Measurements from ENCODE around the gene SHROOM1. TPM values are rescaled to one million over a fixed set of nuclear protein-coding genes. Genes with fewer than 3 reads are reported as not detected.

SHROOM1 gene
- polyA plus RNA-seq, 1 donor from 2014 or later: 1.8 TPM

DNA sequence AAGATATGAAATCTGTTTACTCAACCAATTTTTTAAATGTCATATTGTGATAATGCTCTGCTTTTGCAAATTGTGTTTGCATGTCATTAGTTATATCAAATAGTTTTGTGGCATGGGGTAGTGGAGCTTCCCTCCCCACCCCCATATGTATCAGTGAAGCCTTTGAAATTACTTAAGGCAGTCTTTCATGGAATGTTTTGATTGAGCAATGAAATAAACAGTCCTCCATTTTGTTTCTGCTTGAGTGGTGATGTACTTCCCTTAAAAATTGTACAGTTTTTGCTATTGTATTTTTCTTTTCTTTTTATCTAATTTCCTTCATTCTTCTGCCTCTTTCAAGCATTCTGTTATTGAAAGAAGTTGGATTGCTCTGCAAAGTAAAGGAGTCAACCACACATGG is 13.9 kb downstream of the SHROOM1 start:
- H3K27me3 ChIP-seq (ENCODE audit: insufficient read depth, low read depth, low read length): peaks cover 33% of the 10 kb centered on the region
- no peaks in the 10 kb centered on the region for H3F3A ChIP-seq (ENCODE audit: insufficient read depth, low read length, poor library complexity, severe bottlenecking)
- H3K36me3 ChIP-seq (ENCODE audit: insufficient read depth, low read length): no peaks in the 10 kb centered on the region
- no peak overlapping the region for H3K4me2 ChIP-seq (ENCODE audit: low read length)
- H3K27ac ChIP-seq (ENCODE audit: low read length): no peak overlapping the region
- H3K9me3 ChIP-seq (ENCODE audit: low read length): peaks cover 5% of the 10 kb centered on the region
- H3K9me2 ChIP-seq (ENCODE audit: insufficient read depth, low read length): no peaks in the 10 kb centered on the region
- TF ChIP-seq MXI1 (conservative IDR thresholded peaks at IDR 0.05; ENCODE audit: poor library complexity, severe bottlenecking): no peak
- no peak for TF ChIP-seq TAF1 (IDR thresholded peaks at IDR 0.05; ENCODE audit: low read depth)
- no peak overlapping the region for H3K4me3 ChIP-seq (ENCODE audit: low read length)
- H3K79me2 ChIP-seq (replicated peaks; ENCODE audit: insufficient read depth, low read length): no peaks in the 10 kb centered on the region
- no peak overlapping the region for H3K9ac ChIP-seq (ENCODE audit: low read length)
- no peaks in the 10 kb centered on the region for H4K20me1 ChIP-seq (ENCODE audit: insufficient read depth)
- no peak overlapping the region for H2AFZ ChIP-seq (ENCODE audit: low read depth, low read length)

DNA sequence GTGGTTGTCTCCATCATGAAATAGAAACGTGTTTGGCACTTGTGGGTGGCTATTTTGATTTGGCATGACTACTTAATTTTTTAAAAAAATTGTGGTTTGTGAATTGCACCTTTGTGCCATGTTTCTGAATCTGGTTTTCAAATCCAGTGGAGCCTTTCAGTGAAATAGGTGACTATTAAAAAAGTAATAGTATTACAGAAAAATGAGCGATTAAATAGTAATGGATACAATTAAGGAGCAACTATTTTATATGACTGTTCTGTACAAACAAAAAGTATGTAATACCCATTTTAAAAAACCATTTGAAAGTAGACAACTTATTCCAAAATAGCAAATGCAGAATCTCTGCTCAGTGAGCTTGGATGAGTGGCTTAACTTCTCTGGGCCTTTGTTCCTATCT is 14.4 kb downstream of the SHROOM1 start:
- Histone ChIP-seq H3K36me3 (ENCODE audit: insufficient read depth, low read length) (no peaks in the 10 kb centered on the region), H2AFZ (ENCODE audit: low read depth, low read length) (no peak overlapping the region), H3K27me3 (ENCODE audit: insufficient read depth, low read depth, low read length) (peaks cover 38% of the 10 kb centered on the region), H3K9me2 (ENCODE audit: insufficient read depth, low read length) (no peaks in the 10 kb centered on the region), H3K4me3 (ENCODE audit: low read length) (no peak overlapping the region), H3K27ac (ENCODE audit: low read length) (no peak overlapping the region), H3F3A (ENCODE audit: insufficient read depth, low read length, poor library complexity, severe bottlenecking) (no peaks in the 10 kb centered on the region), H3K79me2 (replicated peaks; ENCODE audit: insufficient read depth, low read length) (no peaks in the 10 kb centered on the region), H3K9ac (ENCODE audit: low read length) (no peak overlapping the region), H3K9me3 (ENCODE audit: low read length) (peaks cover 5% of the 10 kb centered on the region), H4K20me1 (ENCODE audit: insufficient read depth) (no peaks in the 10 kb centered on the region), H3K4me2 (ENCODE audit: low read length) (no peak overlapping the region)
- TF ChIP-seq SMC3 (conservative IDR thresholded peaks at IDR 0.05; ENCODE audit: poor library complexity): no peak
- no peak for TF ChIP-seq MXI1 (conservative IDR thresholded peaks at IDR 0.05; ENCODE audit: poor library complexity, severe bottlenecking)
- TF ChIP-seq TAF1 (IDR thresholded peaks at IDR 0.05; ENCODE audit: low read depth): no peak
- TF ChIP-seq EP300 (conservative IDR thresholded peaks at IDR 0.05; ENCODE audit: poor library complexity, severe bottlenecking): no peak

DNA sequence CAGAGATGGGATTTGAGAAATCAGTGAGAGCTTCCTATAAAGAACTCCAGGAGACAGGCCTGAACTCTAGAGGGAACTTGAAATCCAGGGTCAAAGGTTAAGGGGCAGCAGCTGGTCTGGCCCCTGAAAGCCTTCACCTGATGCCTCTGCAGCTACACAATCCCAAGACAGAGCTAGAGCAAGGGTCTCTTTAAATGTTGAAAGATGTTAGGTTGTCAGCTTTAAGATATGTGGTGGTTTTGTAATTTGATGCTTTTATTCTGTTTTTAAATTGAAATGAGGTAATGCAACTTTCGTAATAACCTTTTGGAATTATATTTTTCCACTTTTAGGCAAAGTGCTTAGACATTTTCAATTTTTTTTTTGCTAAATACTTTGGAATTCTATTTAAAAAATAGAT is 15.0 kb downstream of the SHROOM1 start:
- H3K4me2 ChIP-seq (ENCODE audit: low read length): no peak overlapping the region
- no peaks in the 10 kb centered on the region for H3K79me2 ChIP-seq (replicated peaks; ENCODE audit: insufficient read depth, low read length)
- H3K27ac ChIP-seq (ENCODE audit: low read length): no peak overlapping the region
- peaks cover 39% of the 10 kb centered on the region for H3K27me3 ChIP-seq (ENCODE audit: insufficient read depth, low read depth, low read length)
- no peaks in the 10 kb centered on the region for H3K36me3 ChIP-seq (ENCODE audit: insufficient read depth, low read length)
- no peak overlapping the region for H3K4me3 ChIP-seq (ENCODE audit: low read length)
- no peak overlapping the region for H3K9ac ChIP-seq (ENCODE audit: low read length)
- no peak overlapping the region for H2AFZ ChIP-seq (ENCODE audit: low read depth, low read length)
- no peaks in the 10 kb centered on the region for H3K9me2 ChIP-seq (ENCODE audit: insufficient read depth, low read length)
- H4K20me1 ChIP-seq (ENCODE audit: insufficient read depth): no peaks in the 10 kb centered on the region
- TF ChIP-seq, protein P1, sequence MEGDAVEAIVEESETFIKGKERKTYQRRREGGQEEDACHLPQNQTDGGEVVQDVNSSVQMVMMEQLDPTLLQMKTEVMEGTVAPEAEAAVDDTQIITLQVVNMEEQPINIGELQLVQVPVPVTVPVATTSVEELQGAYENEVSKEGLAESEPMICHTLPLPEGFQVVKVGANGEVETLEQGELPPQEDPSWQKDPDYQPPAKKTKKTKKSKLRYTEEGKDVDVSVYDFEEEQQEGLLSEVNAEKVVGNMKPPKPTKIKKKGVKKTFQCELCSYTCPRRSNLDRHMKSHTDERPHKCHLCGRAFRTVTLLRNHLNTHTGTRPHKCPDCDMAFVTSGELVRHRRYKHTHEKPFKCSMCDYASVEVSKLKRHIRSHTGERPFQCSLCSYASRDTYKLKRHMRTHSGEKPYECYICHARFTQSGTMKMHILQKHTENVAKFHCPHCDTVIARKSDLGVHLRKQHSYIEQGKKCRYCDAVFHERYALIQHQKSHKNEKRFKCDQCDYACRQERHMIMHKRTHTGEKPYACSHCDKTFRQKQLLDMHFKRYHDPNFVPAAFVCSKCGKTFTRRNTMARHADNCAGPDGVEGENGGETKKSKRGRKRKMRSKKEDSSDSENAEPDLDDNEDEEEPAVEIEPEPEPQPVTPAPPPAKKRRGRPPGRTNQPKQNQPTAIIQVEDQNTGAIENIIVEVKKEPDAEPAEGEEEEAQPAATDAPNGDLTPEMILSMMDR (IDR thresholded peaks at IDR 0.05; ENCODE audit: poor library complexity, severe bottlenecking): no peak
- TF ChIP-seq EZH2 (IDR thresholded peaks at IDR 0.05; ENCODE audit: borderline replicate concordance, insufficient read depth, low read length, poor library complexity, severe bottlenecking): no peak
- TF ChIP-seq EP300 (conservative IDR thresholded peaks at IDR 0.05; ENCODE audit: poor library complexity, severe bottlenecking): no peak
- no peak for TF ChIP-seq SMC3 (conservative IDR thresholded peaks at IDR 0.05; ENCODE audit: poor library complexity)
- TF ChIP-seq POLR2AphosphoS5 (IDR thresholded peaks at IDR 0.05): no peak
- TF ChIP-seq, protein P2, sequence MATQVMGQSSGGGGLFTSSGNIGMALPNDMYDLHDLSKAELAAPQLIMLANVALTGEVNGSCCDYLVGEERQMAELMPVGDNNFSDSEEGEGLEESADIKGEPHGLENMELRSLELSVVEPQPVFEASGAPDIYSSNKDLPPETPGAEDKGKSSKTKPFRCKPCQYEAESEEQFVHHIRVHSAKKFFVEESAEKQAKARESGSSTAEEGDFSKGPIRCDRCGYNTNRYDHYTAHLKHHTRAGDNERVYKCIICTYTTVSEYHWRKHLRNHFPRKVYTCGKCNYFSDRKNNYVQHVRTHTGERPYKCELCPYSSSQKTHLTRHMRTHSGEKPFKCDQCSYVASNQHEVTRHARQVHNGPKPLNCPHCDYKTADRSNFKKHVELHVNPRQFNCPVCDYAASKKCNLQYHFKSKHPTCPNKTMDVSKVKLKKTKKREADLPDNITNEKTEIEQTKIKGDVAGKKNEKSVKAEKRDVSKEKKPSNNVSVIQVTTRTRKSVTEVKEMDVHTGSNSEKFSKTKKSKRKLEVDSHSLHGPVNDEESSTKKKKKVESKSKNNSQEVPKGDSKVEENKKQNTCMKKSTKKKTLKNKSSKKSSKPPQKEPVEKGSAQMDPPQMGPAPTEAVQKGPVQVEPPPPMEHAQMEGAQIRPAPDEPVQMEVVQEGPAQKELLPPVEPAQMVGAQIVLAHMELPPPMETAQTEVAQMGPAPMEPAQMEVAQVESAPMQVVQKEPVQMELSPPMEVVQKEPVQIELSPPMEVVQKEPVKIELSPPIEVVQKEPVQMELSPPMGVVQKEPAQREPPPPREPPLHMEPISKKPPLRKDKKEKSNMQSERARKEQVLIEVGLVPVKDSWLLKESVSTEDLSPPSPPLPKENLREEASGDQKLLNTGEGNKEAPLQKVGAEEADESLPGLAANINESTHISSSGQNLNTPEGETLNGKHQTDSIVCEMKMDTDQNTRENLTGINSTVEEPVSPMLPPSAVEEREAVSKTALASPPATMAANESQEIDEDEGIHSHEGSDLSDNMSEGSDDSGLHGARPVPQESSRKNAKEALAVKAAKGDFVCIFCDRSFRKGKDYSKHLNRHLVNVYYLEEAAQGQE (IDR thresholded peaks at IDR 0.05; ENCODE audit: borderline replicate concordance): no peak
- TF ChIP-seq RAD21 (conservative IDR thresholded peaks at IDR 0.05): no peak
- no peak for TF ChIP-seq TAF1 (IDR thresholded peaks at IDR 0.05; ENCODE audit: low read depth)
- TF ChIP-seq MXI1 (conservative IDR thresholded peaks at IDR 0.05; ENCODE audit: poor library complexity, severe bottlenecking): no peak
- H3K9me3 ChIP-seq (ENCODE audit: low read length): peaks cover 5% of the 10 kb centered on the region
- no peaks in the 10 kb centered on the region for H3F3A ChIP-seq (ENCODE audit: insufficient read depth, low read length, poor library complexity, severe bottlenecking)
